ENCODE results near the gene SLC25A5.

GRCh38 chrX:119489212-119490074 lies 21.2 kb downstream of the SLC25A5 start:
- TF ChIP-seq, protein P1, sequence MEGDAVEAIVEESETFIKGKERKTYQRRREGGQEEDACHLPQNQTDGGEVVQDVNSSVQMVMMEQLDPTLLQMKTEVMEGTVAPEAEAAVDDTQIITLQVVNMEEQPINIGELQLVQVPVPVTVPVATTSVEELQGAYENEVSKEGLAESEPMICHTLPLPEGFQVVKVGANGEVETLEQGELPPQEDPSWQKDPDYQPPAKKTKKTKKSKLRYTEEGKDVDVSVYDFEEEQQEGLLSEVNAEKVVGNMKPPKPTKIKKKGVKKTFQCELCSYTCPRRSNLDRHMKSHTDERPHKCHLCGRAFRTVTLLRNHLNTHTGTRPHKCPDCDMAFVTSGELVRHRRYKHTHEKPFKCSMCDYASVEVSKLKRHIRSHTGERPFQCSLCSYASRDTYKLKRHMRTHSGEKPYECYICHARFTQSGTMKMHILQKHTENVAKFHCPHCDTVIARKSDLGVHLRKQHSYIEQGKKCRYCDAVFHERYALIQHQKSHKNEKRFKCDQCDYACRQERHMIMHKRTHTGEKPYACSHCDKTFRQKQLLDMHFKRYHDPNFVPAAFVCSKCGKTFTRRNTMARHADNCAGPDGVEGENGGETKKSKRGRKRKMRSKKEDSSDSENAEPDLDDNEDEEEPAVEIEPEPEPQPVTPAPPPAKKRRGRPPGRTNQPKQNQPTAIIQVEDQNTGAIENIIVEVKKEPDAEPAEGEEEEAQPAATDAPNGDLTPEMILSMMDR (IDR thresholded peaks at IDR 0.05; ENCODE audit: insufficient read depth, low read length, poor library complexity, severe bottlenecking) = no peak
- TF ChIP-seq EZH2phosphoT487 (conservative IDR thresholded peaks at IDR 0.05; ENCODE audit: low read length) = no peak
